ENCODE results near the gene TACSTD2. TPM values are rescaled to one million over a fixed set of nuclear protein-coding genes. Genes with fewer than 3 reads are reported as not detected.

The TACSTD2 gene
- total RNA-seq, 6 experiments from 2014 or later, result 0.55 to 13.3 (median 12.2) TPM

- Mint-ChIP-seq H3K9me3 (no peaks in the 10 kb centered on the region), H3K4me3 (no peak overlapping the region), H3K27me3 (ENCODE audit: insufficient read depth) (peaks cover 2% of the 10 kb centered on the region; the same call in 1 of the 2 replicates), H3K36me3 (ENCODE audit: low read depth) (peaks cover 8% of the 10 kb centered on the region), H3K27ac (no peak overlapping the region), H3K4me1 (ENCODE audit: low read depth) (peaks cover 70% of the 10 kb centered on the region)
- TF ChIP-seq CTCF (IDR thresholded peaks at IDR 0.05), result no peak
- no peak for DNase-seq
These were observed 11.3 kb upstream of the TACSTD2 start for GRCh38 chr1:58588396-58588795.

GRCh38 chr1:58587667-58588066, 10.6 kb upstream of the TACSTD2 start:
- Mint-ChIP-seq H3K27ac (no peak overlapping the region), H3K9me3 (no peaks in the 10 kb centered on the region), H3K4me1 (ENCODE audit: low read depth) (peaks cover 66% of the 10 kb centered on the region), H3K36me3 (ENCODE audit: low read depth) (peaks cover 6% of the 10 kb centered on the region; the same call in 1 of the 2 replicates), H3K4me3 (no peak overlapping the region), H3K27me3 (ENCODE audit: insufficient read depth) (peaks cover 2% of the 10 kb centered on the region; the same call in 1 of the 2 replicates)
- DNase-seq, result no peak
- no peak for TF ChIP-seq CTCF (IDR thresholded peaks at IDR 0.05)

GRCh38 chr1:58586271-58586670, 9.2 kb upstream of the TACSTD2 start:
- TF ChIP-seq CTCF (IDR thresholded peaks at IDR 0.05), result no peak
- peak overlapping the region; percentile 58; the same call in 1 of the 2 replicates for H3K27ac Mint-ChIP-seq
- no peak for DNase-seq
- H3K4me3 Mint-ChIP-seq, result no peak overlapping the region
- peaks cover 2% of the 10 kb centered on the region; the same call in 1 of the 2 replicates for H3K27me3 Mint-ChIP-seq (ENCODE audit: insufficient read depth)
- H3K36me3 Mint-ChIP-seq (ENCODE audit: low read depth), result peaks cover 6% of the 10 kb centered on the region; the same call in 1 of the 2 replicates
- peaks cover 61% of the 10 kb centered on the region for H3K4me1 Mint-ChIP-seq (ENCODE audit: low read depth)
- H3K9me3 Mint-ChIP-seq, result no peaks in the 10 kb centered on the region

- peak; percentile 17 for DNase-seq
- no peaks in the 10 kb centered on the region for H3K9me3 Mint-ChIP-seq
- H3K4me1 Mint-ChIP-seq (ENCODE audit: low read depth), result peaks cover 64% of the 10 kb centered on the region
- peak overlapping the region; percentile 97 for H3K27ac Mint-ChIP-seq
- TF ChIP-seq CTCF (IDR thresholded peaks at IDR 0.05), result no peak
- H3K36me3 Mint-ChIP-seq (ENCODE audit: low read depth), result peaks cover 6% of the 10 kb centered on the region; the same call in 1 of the 2 replicates
- H3K27me3 Mint-ChIP-seq (ENCODE audit: insufficient read depth), result peaks cover 2% of the 10 kb centered on the region; the same call in 1 of the 2 replicates
- H3K4me3 Mint-ChIP-seq, result no peak overlapping the region; the same call in 1 of the 2 replicates
These were observed 8.6 kb upstream of the TACSTD2 start for GRCh38 chr1:58585581-58586151.

GRCh38 chr1:58585166-58585565, 8.1 kb upstream of the TACSTD2 start:
- Mint-ChIP-seq H3K4me3 (peak overlapping the region; percentile 17; the same call in 1 of the 2 replicates), H3K4me1 (ENCODE audit: low read depth) (peaks cover 63% of the 10 kb centered on the region), H3K27ac (peak overlapping the region; percentile 97), H3K36me3 (ENCODE audit: low read depth) (peaks cover 2% of the 10 kb centered on the region; the same call in 1 of the 2 replicates), H3K27me3 (ENCODE audit: insufficient read depth) (peaks cover 2% of the 10 kb centered on the region; the same call in 1 of the 2 replicates), H3K9me3 (no peaks in the 10 kb centered on the region)
- DNase-seq, result no peak
- no peak for TF ChIP-seq CTCF (IDR thresholded peaks at IDR 0.05)

All from HFFc6 (cell line).